ENCODE data around the gene DYNAP. TPM values are rescaled to one million over a fixed set of nuclear protein-coding genes. Genes with fewer than 3 reads are reported as not detected.

Gene DYNAP
- total RNA-seq, 2 experiments from 2014 or later = not detected

DNA sequence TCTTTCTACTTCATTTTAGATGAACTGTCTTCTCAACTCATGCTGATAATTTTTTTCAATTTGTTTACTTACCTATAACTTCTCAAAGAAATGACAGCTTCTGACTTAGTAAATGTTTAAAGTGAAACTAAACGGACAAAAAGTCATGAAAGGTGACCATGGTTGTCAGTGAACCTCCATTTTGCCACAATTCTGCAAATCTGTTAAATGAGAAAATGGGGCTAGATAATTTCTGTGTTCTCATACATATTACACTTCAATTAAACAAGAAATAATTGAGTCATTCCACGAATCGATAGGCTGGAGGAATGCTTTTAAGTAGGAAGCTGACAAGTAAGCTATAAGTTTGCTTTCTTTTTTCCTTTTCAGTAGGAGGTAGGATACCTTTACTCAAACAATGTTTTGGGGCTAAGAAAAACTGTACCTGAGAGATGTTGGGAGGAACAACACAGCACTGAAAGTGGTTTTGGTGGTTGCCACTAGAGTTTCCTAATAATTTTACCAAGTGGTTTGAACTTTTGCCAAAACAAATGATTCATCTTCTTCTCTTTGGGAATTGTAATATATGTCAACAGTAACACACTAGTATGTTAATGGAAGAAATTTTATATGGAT, 17.1 kb downstream of the DYNAP start:
- DNase-seq = no peak
- no peak overlapping the region for H3K4me3 Mint-ChIP-seq
- no peaks in the 10 kb centered on the region for H3K27me3 Mint-ChIP-seq
- ATAC-seq (ENCODE audit: low read depth) = no peak
- no peaks in the 10 kb centered on the region for H3K4me1 Mint-ChIP-seq
- POLR2A ChIA-PET = no interaction called here
- no peaks in the 10 kb centered on the region for H3K36me3 Mint-ChIP-seq
- H3K27ac Mint-ChIP-seq = no peak overlapping the region
- no peaks in the 10 kb centered on the region for H3K9me3 Mint-ChIP-seq

DNA sequence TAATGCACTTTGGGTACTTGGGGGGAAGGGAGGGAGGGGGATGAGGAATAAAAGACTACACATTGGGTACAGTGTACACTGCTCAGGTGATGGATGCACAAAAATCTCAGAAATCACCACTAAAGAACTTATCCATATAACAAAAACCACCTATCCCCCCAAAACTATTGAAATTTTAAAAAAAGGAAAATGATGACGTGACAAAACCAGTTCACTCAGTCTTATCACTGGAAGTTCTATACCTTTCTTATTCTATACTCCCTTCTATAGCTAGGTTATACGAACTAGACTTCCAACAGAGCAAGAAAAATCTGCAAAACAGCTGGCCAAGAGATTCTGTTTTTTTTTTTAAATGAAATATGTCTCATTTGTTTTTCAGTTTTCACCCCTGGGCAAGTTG, 20.8 kb downstream of the DYNAP start:
- POLR2A ChIA-PET = no interaction called here
- Mint-ChIP-seq H3K36me3 (no peaks in the 10 kb centered on the region), H3K4me1 (peaks cover 6% of the 10 kb centered on the region), H3K27ac (no peak overlapping the region), H3K4me3 (no peak overlapping the region), H3K9me3 (no peaks in the 10 kb centered on the region), H3K27me3 (no peaks in the 10 kb centered on the region)
- no peak for DNase-seq
- no peak for ATAC-seq (ENCODE audit: low read depth)

DNA sequence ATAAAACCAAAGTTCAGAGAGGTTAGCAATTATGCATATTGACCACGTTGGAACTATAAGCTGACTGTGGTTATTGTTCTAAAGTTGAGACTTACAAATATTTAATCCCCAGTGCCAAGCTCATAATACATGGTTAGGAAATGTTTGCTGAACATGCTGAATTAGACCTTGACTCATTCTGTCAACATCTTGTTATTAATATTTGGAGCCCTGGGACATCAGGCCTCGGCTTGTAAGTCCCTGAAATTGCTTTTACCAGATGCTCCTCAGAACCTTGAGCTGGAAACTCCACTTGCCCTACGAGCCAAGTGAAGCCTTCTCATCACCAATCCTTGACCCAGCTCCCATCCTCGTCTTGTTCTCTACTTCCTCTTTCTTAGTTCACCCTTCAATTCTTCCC, 21.2 kb downstream of the DYNAP start:
- Mint-ChIP-seq H3K9me3 (no peaks in the 10 kb centered on the region), H3K4me3 (no peak overlapping the region), H3K4me1 (peaks cover 7% of the 10 kb centered on the region), H3K27me3 (no peaks in the 10 kb centered on the region), H3K36me3 (no peaks in the 10 kb centered on the region), H3K27ac (no peak overlapping the region)
- ATAC-seq (ENCODE audit: low read depth) = no peak
- POLR2A ChIA-PET = no interaction called here
- no peak for DNase-seq

DNA sequence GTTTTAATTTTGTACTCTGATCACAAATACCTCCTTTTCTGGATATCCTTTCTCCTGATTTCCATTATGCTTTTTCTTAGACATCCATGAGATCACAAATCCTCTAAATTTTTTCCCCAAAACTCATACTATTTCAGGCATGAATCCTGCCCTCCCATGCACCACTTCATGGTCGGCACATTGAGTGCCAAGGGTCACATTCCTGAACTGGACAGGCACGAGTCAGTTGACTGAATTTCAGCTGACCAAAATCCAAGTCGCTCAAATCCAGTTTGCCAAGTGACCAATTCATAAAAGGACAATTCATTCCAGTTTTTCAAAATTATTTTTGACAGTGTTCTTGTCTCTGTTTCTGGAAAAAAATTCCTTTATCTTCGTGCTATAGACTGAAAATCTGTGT, 22.1 kb downstream of the DYNAP start:
- ATAC-seq (ENCODE audit: low read depth) = no peak
- Mint-ChIP-seq H3K9me3 (no peaks in the 10 kb centered on the region), H3K4me1 (peaks cover 7% of the 10 kb centered on the region), H3K36me3 (no peaks in the 10 kb centered on the region), H3K4me3 (no peak overlapping the region), H3K27me3 (no peaks in the 10 kb centered on the region), H3K27ac (no peak overlapping the region)
- POLR2A ChIA-PET = no interaction called here
- no peak for DNase-seq

DNA sequence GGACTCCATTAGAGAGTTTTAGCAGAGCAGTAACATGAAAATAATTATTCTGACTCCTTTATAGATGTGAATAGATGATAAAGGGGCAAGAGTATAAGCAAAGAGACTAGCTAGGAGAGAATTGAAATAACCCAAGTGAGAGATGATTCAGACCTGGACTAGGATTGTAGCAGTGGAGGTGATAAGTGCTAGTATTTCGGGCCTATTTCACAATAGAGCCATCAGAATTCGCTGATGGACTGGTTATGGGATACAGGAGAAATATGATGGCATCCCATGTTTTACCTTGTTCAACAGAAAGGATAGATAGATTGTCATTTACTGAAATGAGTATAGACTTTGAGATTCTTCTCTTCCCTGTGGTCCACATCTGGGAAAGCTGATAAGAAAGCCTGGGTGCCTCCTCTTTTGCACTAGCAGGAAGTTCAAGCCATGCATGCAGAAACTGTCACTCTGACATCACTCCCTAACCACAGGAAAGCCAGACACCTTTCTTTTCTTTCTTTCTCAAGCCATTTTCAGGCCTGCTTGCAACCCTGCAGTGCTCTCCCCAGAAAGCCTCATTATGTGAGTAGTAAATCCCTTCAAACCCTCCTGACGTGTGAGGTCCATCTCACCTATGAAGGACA, 25.3 kb downstream of the DYNAP start:
- Mint-ChIP-seq H3K36me3 (no peaks in the 10 kb centered on the region), H3K27ac (no peak overlapping the region), H3K9me3 (peaks cover 1% of the 10 kb centered on the region), H3K27me3 (no peaks in the 10 kb centered on the region), H3K4me3 (no peak overlapping the region), H3K4me1 (peaks cover 7% of the 10 kb centered on the region)
- peak; percentile 42 for ATAC-seq (ENCODE audit: low read depth)
- POLR2A ChIA-PET = no interaction called here
- no peak for DNase-seq

DNA sequence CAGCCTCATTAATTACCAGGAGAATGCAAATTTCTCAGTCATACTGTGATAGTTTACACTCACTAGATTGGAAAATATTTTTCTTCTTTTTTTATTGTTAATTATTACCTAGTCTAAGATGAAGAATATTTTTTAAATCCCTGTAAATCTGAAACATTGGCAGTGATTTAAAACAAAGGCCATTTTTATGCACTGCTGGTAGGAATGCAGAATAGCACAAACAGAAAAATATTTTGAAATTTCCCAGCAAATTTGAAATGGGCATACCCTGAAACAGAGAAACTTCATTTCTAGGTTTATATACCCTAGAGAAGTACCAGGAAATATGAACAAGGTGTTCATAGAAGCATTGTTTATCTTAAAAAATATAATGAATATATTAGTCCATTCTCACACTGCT, 31.0 kb downstream of the DYNAP start:
- Mint-ChIP-seq H3K4me3 (no peak overlapping the region), H3K27ac (no peak overlapping the region), H3K4me1 (no peaks in the 10 kb centered on the region), H3K36me3 (no peaks in the 10 kb centered on the region), H3K9me3 (peaks cover 4% of the 10 kb centered on the region), H3K27me3 (no peaks in the 10 kb centered on the region)
- DNase-seq (no peak), ATAC-seq (ENCODE audit: low read depth) (no peak)
- POLR2A ChIA-PET = no interaction called here

DNA sequence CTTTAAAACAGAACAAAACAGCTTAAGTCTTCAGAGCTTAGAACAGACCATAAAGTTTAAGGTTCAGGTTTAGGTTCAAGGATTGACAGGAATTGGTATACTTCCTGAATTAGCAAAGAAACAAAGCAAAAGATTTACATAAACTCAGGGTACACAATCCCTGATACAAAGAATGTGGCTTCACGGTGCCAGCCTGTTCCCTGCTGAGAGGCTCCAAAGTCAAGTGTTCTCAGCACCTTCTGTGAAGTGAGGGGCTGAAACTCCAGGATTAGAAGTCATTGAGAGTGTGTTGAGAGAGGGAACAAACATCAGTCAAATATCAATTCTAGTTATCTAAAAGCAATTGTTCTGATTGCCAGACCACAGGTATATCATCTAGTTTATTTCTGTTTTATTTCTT, 35.7 kb downstream of the DYNAP start:
- ATAC-seq (ENCODE audit: low read depth) (no peak), DNase-seq (no peak)
- Mint-ChIP-seq H3K4me1 (no peaks in the 10 kb centered on the region), H3K9me3 (peaks cover 3% of the 10 kb centered on the region), H3K27me3 (peaks cover 7% of the 10 kb centered on the region), H3K36me3 (no peaks in the 10 kb centered on the region), H3K4me3 (no peak overlapping the region), H3K27ac (no peak overlapping the region)
- POLR2A ChIA-PET = no interaction called here

DNA sequence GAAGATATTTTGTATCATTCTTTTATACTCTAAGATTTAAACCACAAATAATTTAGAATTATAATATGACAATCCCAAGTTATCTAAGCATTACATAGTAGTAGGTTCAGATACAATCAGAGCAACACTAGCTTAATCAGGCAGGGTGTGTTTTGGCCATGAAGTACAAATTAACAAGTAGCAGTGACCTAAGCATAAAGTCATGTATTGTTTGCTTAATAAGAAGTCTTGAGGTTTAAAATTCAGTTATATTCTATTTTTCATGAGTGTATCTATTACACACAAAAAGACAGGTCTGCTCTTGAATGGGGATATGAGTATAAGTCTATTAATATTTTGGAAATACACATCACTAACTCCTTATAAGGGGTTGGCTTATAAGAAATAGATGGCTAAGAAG, 39.9 kb downstream of the DYNAP start:
- Mint-ChIP-seq H3K4me3 (no peak overlapping the region), H3K4me1 (no peaks in the 10 kb centered on the region), H3K27me3 (peaks cover 7% of the 10 kb centered on the region), H3K9me3 (peaks cover 2% of the 10 kb centered on the region), H3K27ac (no peak overlapping the region), H3K36me3 (no peaks in the 10 kb centered on the region)
- no peak for DNase-seq
- POLR2A ChIA-PET = no interaction called here
- no peak for ATAC-seq (ENCODE audit: low read depth)

DNA sequence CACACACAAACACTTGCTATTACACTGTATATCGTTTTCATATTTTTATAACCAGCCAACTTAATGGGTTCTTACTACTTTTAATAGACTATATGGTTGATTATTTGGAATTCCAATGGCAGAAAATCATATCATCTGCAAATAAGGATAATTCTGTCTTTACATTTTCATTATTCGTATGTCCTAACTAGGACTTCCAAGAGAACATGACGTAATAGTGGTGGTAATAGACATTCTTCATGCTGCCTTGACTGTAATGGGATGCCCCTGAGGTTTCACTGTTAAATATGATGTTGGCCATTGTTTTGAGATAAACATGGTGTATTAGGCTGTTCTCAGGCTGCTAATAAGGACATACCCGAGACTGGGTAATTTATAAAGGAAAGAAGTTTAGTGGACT, 45.2 kb downstream of the DYNAP start:
- H3K9me3 Mint-ChIP-seq = no peaks in the 10 kb centered on the region
- DNase-seq (no peak), ATAC-seq (ENCODE audit: low read depth) (no peak)
- H3K27me3 Mint-ChIP-seq = peaks cover 4% of the 10 kb centered on the region
- H3K4me1 Mint-ChIP-seq = no peaks in the 10 kb centered on the region
- H3K27ac Mint-ChIP-seq = no peak overlapping the region
- POLR2A ChIA-PET = no interaction called here
- no peaks in the 10 kb centered on the region for H3K36me3 Mint-ChIP-seq
- H3K4me3 Mint-ChIP-seq = no peak overlapping the region

DNA sequence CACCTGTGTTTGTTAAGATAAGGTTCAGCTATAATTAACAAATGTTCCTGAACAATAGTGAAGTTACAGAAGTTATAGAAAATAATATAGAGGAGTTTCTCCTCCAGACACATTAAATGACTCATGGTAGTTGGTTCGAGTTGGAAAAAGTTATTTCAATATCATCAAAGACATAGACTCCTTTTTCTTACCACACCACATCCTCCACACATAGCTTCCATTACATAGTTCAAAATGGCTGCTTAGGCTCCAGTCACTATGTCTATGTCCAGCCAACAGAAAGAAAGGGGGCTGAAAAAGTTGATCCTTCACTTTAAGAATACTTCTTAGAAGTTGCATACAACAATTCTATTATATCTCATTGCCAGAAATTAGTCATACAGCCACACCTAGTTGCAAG, 50.7 kb downstream of the DYNAP start:
- no peaks in the 10 kb centered on the region for H3K36me3 Mint-ChIP-seq
- POLR2A ChIA-PET = no interaction called here
- H3K27ac Mint-ChIP-seq = no peak overlapping the region
- H3K4me1 Mint-ChIP-seq = no peaks in the 10 kb centered on the region
- H3K4me3 Mint-ChIP-seq = no peak overlapping the region
- H3K27me3 Mint-ChIP-seq = peaks cover 11% of the 10 kb centered on the region
- DNase-seq (no peak), ATAC-seq (ENCODE audit: low read depth) (no peak)
- no peaks in the 10 kb centered on the region for H3K9me3 Mint-ChIP-seq

DNA sequence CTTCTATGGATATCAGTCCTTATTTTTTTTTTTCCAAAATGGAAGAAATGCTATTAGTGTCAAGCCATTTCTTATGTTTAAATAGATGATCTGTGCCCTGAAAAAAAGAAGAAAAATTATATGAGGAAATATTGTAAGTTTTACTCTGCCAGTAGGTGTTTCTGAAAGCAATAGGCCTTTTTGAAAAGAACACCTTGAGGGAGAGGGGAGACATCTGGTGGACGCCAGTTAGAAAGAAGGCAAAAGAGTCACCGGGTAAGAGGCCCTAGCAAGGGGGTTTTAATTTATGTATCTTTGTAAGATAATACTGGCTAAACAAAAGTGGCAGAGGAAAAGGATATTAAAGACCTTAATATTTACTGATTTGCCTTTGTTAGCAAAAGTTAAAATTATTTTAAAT, 56.1 kb downstream of the DYNAP start:
- no peaks in the 10 kb centered on the region for H3K36me3 Mint-ChIP-seq
- H3K4me3 Mint-ChIP-seq = no peak overlapping the region
- POLR2A ChIA-PET = no interaction called here
- H3K27ac Mint-ChIP-seq = no peak overlapping the region
- ATAC-seq (ENCODE audit: low read depth) (no peak), DNase-seq (no peak)
- no peaks in the 10 kb centered on the region for H3K9me3 Mint-ChIP-seq
- H3K27me3 Mint-ChIP-seq = peaks cover 14% of the 10 kb centered on the region
- H3K4me1 Mint-ChIP-seq = no peaks in the 10 kb centered on the region

Other genes starting within 250 kb of the DYNAP start
- not detected for gene STARD6, start 233.4 kb upstream of the DYNAP start, total RNA-seq
- 1 to 10 TPM; 8.0 to 8.5 TPM for gene C18orf54, start 233.3 kb upstream of the DYNAP start, total RNA-seq
- gene RAB27B, start 237.2 kb downstream of the DYNAP start, total RNA-seq = 1 to 10 TPM; 1.4 to 1.7 TPM